Measurements from ENCODE around the gene KCTD6.

The KCTD6 gene

DNA sequence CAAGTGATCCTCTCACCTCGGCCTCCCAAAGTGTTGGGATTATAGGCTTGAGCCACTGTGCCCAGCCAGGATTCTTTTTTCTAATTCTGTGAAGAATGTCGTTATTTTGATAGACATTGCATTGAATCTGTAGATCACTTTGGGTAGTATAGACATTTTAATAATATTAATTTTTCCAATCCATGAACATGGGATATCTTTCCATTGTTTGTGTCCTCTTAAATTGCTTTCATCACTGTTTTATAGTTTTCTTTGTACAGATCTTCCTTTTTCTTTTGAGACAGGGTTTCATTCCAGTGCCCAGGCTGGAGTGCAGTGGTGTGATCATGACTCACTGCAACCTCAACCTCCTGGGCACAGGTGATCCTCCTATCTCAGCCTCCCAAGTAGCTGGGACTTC is 11.6 kb upstream of the KCTD6 start:
- no peak for DNase-seq (ENCODE audit: low read depth in 1 of 2, low spot score in 1 of 2)
- no peak overlapping the region for H3K4me3 ChIP-seq (replicated peaks; ENCODE audit: insufficient read depth, low read length)
- TF ChIP-seq POLR2AphosphoS5 (IDR thresholded peaks at IDR 0.05; ENCODE audit: low read depth): no peak
- no peak for TF ChIP-seq SPI1 (IDR thresholded peaks at IDR 0.05; ENCODE audit: borderline replicate concordance, low read depth)
- TF ChIP-seq GABPA (IDR thresholded peaks at IDR 0.05; ENCODE audit: low read depth): no peak
- TF ChIP-seq, protein P1, sequence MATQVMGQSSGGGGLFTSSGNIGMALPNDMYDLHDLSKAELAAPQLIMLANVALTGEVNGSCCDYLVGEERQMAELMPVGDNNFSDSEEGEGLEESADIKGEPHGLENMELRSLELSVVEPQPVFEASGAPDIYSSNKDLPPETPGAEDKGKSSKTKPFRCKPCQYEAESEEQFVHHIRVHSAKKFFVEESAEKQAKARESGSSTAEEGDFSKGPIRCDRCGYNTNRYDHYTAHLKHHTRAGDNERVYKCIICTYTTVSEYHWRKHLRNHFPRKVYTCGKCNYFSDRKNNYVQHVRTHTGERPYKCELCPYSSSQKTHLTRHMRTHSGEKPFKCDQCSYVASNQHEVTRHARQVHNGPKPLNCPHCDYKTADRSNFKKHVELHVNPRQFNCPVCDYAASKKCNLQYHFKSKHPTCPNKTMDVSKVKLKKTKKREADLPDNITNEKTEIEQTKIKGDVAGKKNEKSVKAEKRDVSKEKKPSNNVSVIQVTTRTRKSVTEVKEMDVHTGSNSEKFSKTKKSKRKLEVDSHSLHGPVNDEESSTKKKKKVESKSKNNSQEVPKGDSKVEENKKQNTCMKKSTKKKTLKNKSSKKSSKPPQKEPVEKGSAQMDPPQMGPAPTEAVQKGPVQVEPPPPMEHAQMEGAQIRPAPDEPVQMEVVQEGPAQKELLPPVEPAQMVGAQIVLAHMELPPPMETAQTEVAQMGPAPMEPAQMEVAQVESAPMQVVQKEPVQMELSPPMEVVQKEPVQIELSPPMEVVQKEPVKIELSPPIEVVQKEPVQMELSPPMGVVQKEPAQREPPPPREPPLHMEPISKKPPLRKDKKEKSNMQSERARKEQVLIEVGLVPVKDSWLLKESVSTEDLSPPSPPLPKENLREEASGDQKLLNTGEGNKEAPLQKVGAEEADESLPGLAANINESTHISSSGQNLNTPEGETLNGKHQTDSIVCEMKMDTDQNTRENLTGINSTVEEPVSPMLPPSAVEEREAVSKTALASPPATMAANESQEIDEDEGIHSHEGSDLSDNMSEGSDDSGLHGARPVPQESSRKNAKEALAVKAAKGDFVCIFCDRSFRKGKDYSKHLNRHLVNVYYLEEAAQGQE (IDR thresholded peaks at IDR 0.05; ENCODE audit: insufficient replicate concordance, low read depth): no peak
- TF ChIP-seq, protein P2, sequence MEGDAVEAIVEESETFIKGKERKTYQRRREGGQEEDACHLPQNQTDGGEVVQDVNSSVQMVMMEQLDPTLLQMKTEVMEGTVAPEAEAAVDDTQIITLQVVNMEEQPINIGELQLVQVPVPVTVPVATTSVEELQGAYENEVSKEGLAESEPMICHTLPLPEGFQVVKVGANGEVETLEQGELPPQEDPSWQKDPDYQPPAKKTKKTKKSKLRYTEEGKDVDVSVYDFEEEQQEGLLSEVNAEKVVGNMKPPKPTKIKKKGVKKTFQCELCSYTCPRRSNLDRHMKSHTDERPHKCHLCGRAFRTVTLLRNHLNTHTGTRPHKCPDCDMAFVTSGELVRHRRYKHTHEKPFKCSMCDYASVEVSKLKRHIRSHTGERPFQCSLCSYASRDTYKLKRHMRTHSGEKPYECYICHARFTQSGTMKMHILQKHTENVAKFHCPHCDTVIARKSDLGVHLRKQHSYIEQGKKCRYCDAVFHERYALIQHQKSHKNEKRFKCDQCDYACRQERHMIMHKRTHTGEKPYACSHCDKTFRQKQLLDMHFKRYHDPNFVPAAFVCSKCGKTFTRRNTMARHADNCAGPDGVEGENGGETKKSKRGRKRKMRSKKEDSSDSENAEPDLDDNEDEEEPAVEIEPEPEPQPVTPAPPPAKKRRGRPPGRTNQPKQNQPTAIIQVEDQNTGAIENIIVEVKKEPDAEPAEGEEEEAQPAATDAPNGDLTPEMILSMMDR (IDR thresholded peaks at IDR 0.05; ENCODE audit: insufficient read depth, low read length): no peak
- no peak overlapping the region for H3K27ac ChIP-seq (replicated peaks)
- H3K27me3 ChIP-seq (ENCODE audit: insufficient read depth, poor library complexity, severe bottlenecking): no peaks in the 10 kb centered on the region

DNA sequence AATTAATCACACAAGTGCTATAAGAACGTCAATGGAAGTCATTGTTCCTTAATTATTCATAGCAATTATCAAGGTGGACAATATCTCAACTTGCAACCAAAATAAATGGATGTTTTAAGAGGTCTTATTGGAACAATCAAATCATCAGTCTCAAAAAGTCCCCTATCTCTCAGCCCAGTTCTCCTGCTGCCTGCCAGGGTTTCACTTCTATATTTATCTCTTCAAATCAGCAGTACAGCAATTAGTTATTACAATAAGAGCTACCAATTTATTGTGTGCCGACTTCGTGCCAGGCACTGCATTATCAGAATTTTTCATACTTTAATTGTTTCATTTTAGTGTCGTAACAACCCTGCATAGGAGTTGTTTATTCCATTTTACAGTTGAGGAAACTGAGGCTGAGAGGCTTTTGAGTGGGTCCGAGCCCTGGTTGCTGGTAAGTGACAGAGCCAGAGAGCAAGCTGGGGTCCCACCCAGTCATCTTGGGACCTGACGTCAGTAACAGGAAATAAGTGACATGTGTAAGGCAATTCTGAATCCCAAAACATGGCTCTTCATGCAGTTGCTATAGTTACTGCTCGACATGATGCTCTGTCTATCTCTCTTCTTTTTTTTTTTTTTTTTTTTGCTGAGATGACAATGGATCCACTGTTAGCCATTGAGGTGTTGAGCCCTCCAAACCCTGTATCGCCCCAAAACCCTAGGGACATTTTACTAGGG is 8.8 kb upstream of the KCTD6 start:
- no peak overlapping the region for H3K27ac ChIP-seq (replicated peaks)
- no peak for DNase-seq (ENCODE audit: low read depth in 1 of 2, low spot score in 1 of 2)
- TF ChIP-seq, protein P1 (IDR thresholded peaks at IDR 0.05; ENCODE audit: insufficient replicate concordance, low read depth): no peak
- TF ChIP-seq SPI1 (IDR thresholded peaks at IDR 0.05; ENCODE audit: borderline replicate concordance, low read depth) (no peak), GABPA (IDR thresholded peaks at IDR 0.05; ENCODE audit: low read depth) (no peak), POLR2AphosphoS5 (IDR thresholded peaks at IDR 0.05; ENCODE audit: low read depth) (no peak)
- TF ChIP-seq, protein P2 (IDR thresholded peaks at IDR 0.05; ENCODE audit: insufficient read depth, low read length): no peak
- no peaks in the 10 kb centered on the region for H3K27me3 ChIP-seq (ENCODE audit: insufficient read depth, poor library complexity, severe bottlenecking)
- no peak overlapping the region for H3K4me3 ChIP-seq (replicated peaks; ENCODE audit: insufficient read depth, low read length)

DNA sequence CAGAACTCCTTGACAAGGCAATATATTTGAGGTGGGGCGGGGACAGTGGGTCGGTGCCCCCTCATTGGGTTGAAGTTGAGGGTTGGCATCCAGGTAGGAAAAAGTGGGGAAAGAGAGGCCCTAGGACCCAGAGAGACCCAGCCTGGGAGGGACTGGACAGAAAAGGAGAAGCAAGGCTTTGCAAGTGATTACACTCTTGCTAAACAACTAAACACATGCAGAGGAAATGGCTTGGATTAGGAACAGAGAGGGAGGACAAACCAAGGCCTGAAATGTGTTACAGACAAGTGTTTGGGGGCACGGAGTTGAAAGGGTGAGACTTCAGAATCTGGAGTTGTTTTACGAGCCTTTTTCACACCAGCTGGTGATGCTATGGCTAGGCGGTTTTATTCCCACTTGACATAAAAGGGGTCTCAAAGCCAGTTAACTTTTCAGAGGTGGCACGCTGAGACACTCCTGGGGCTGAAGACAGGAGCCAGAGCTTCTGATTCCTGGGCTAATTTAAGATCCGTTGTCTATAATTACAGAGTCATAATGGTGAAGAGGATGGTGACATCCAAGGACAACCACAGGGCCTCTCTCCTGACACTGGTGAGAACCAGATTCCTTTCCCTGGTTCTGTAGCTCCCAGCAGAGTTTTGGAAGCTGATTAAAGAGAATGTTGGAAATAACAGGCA is 7.7 kb upstream of the KCTD6 start:
- DNase-seq (ENCODE audit: low read depth in 1 of 2, low spot score in 1 of 2): peak in 1 of 2 experiments; percentile 62
- H3K27ac ChIP-seq (replicated peaks): peak overlapping the region; percentile 34
- TF ChIP-seq SPI1 (IDR thresholded peaks at IDR 0.05; ENCODE audit: borderline replicate concordance, low read depth): peak; percentile 67; the same call in 1 of the 2 replicates
- TF ChIP-seq POLR2AphosphoS5 (IDR thresholded peaks at IDR 0.05; ENCODE audit: low read depth): no peak

DNA sequence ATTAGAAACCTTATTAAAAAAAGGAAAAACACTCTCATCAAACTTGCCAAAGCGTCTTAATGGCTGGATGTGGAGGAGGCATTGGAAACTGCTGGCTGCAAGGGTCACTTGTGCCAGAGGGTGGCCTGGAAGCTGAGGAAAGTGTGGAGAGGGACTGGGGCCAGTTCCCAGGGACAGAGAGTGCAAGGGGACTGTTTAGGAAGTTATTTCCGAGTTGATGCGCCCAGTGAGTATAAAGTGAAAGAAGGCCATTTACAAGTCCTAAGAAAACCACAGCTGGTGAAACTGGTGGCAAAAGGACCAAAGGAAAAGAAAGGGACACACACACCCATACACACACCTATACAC is 7.2 kb upstream of the KCTD6 start:
- Histone ChIP-seq H3K4me3 (replicated peaks; ENCODE audit: insufficient read depth, low read length) (no peak overlapping the region), H3K27ac (replicated peaks) (peak overlapping the region; percentile 34), H3K27me3 (ENCODE audit: insufficient read depth, poor library complexity, severe bottlenecking) (no peaks in the 10 kb centered on the region)
- no peak for TF ChIP-seq GABPA (IDR thresholded peaks at IDR 0.05; ENCODE audit: low read depth)
- no peak for TF ChIP-seq POLR2AphosphoS5 (IDR thresholded peaks at IDR 0.05; ENCODE audit: low read depth)
- TF ChIP-seq, protein P2 (IDR thresholded peaks at IDR 0.05; ENCODE audit: insufficient read depth, low read length): no peak
- TF ChIP-seq SPI1 (IDR thresholded peaks at IDR 0.05; ENCODE audit: borderline replicate concordance, low read depth): no peak
- DNase-seq (ENCODE audit: low read depth in 1 of 2, low spot score in 1 of 2): no peak

More for the DNA sequence above, 7.7 kb upstream of the KCTD6 start:
- Histone ChIP-seq H3K4me3 (replicated peaks; ENCODE audit: insufficient read depth, low read length) (no peak overlapping the region), H3K27me3 (ENCODE audit: insufficient read depth, poor library complexity, severe bottlenecking) (no peaks in the 10 kb centered on the region)

Data from HL-60 (cell line).